ENCODE measurements around the gene ADGRV1.

DNA sequence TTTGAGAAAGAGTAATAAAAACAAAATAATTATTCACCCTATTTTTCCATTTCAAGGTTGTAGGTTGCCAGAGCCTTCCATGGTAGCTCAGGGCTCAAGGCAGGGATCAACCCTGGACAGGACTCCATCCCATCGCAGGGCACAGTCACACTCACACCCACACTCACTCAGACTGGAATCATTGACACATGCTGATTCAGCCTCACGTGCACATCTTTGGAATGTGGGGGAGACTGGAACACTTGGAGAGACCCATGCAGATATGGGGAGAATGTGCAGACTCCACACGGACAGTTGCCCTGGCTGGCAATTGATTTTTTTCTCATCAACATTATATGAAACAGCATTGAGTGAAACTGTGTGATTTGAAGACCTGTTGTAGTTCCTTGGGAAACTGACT lies 234.1 kb downstream of the ADGRV1 start:
- TF ChIP-seq, protein P1, sequence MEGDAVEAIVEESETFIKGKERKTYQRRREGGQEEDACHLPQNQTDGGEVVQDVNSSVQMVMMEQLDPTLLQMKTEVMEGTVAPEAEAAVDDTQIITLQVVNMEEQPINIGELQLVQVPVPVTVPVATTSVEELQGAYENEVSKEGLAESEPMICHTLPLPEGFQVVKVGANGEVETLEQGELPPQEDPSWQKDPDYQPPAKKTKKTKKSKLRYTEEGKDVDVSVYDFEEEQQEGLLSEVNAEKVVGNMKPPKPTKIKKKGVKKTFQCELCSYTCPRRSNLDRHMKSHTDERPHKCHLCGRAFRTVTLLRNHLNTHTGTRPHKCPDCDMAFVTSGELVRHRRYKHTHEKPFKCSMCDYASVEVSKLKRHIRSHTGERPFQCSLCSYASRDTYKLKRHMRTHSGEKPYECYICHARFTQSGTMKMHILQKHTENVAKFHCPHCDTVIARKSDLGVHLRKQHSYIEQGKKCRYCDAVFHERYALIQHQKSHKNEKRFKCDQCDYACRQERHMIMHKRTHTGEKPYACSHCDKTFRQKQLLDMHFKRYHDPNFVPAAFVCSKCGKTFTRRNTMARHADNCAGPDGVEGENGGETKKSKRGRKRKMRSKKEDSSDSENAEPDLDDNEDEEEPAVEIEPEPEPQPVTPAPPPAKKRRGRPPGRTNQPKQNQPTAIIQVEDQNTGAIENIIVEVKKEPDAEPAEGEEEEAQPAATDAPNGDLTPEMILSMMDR (IDR thresholded peaks at IDR 0.05) = no peak
- no peak for TF ChIP-seq POLR2AphosphoS5 (IDR thresholded peaks at IDR 0.05)
